HepG2 (cell line): Measurements from ENCODE around the gene ETFB. TPM values are rescaled to one million over a fixed set of nuclear protein-coding genes. Genes with fewer than 3 reads are reported as not detected.

ENCODE experiments used
- ATAC-seq: fragments of 200-7000 bp; cut with Tn5 transposase; 3 replicates; pipeline ENCODE4 v1.9.1; 2020; ENCODE audit warnings: mild to moderate bottlenecking, moderate library complexity
- BruUV-seq: library from RNA; stranded (reverse); fragments of 400-500 nt; replicated peaks from 2 replicates; lab custom pipeline; 2021; lab: Mats Ljungman, UMichigan
- CTCF ChIA-PET: fragments of 300-600 bp; formaldehyde crosslinking; extraction: SDS; loops from one replicate; lab custom pipeline; 2021; ENCODE audit warnings: low total read pairs, inconsistent platforms, low intra/inter-chr PET ratio; lab: Yijun Ruan, JAX
- POLR2A ChIA-PET: fragments of 350-600 bp; sonication (Branson Sonifier 250); formaldehyde crosslinking; loops from one replicate; lab custom pipeline; 2020; ENCODE audit warnings: antibody characterized with exemption, inconsistent platforms; lab: Yijun Ruan, JAX
- DNase-seq: peaks from one replicate; pipeline ENCODE4 v3.0.0-alpha.2; 2015; ENCODE audit warnings: low spot score
- FAIRE-seq: peaks from 3 replicates; lab custom pipeline; 2011; peaks lifted over from hg19 to GRCh38; lab: Jason Lieb, UNC
- H2AFZ ChIP-seq: one replicate; pipeline ENCODE4 v1.6.1; 2011; ENCODE audit warnings: low read length, inconsistent platforms
- H3K27ac ChIP-seq: fragments of 300-600 bp; 3 replicates; pipeline ENCODE4 v1.8.0; 2011; ENCODE audit warnings: mixed run types, mild to moderate bottlenecking, mixed read lengths, low read length, inconsistent platforms; ENCODE audit not compliant: insufficient read depth; ENCODE audit errors: extremely low read length
- H3K27me3 ChIP-seq, 2 experiments: fragments of 200-600 bp in 1 of 2; 2 replicates in 1 of 2; 3 replicates in 1 of 2; pipeline versions ENCODE4 v1.6.0 to v1.8.0; 2011; ENCODE audit warnings: low read length in 2 of 2, mild to moderate bottlenecking in 2 of 2, moderate library complexity in 2 of 2, inconsistent platforms in 1 of 2; ENCODE audit not compliant: insufficient read depth in 2 of 2, control insufficient read depth in 1 of 2
- H3K36me3 ChIP-seq, 2 experiments: fragments of 200-600 bp in 1 of 2; replicated peaks in 1 of 2; 2 replicates in 1 of 2; 3 replicates in 1 of 2; pipeline versions ENCODE4 v1.5.1 to v1.8.0; 2011; ENCODE audit warnings: low read length in 2 of 2, inconsistent platforms in 1 of 2; ENCODE audit not compliant: insufficient read depth in 2 of 2, control insufficient read depth in 1 of 2
- H3K4me1 ChIP-seq: 2 replicates; pipeline ENCODE4 v1.5.1; 2012; ENCODE audit warnings: low read length, inconsistent platforms; ENCODE audit not compliant: insufficient read depth
- H3K4me2 ChIP-seq: 2 replicates; pipeline ENCODE4 v1.6.0; 2011; ENCODE audit warnings: low read depth, low read length, inconsistent platforms
- H3K4me3 ChIP-seq, 3 experiments: fragments of 200-600 bp in 1 of 3; sonication (generic), shearing (Covaris generic) in 1 of 3; replicated peaks in 1 of 3; 2 replicates each; pipeline ENCODE4 v1.5.1; 2011 to 2016; ENCODE audit warnings: low read length in 3 of 3, inconsistent platforms in 2 of 3, low read depth in 2 of 3, mild to moderate bottlenecking in 2 of 3, control low read depth in 1 of 3, mixed read lengths in 1 of 3; ENCODE audit not compliant: insufficient read depth in 1 of 3
- H3K79me2 ChIP-seq: one replicate; pipeline ENCODE4 v1.6.1; 2011; ENCODE audit warnings: low read length, inconsistent platforms; ENCODE audit not compliant: insufficient read depth
- H3K9ac ChIP-seq: 2 replicates; pipeline ENCODE4 v1.6.0; 2011; ENCODE audit warnings: mild to moderate bottlenecking, low read depth, low read length, inconsistent platforms; ENCODE audit not compliant: insufficient read depth
- H3K9me3 ChIP-seq: 2 replicates; pipeline ENCODE4 v1.5.1; 2012; ENCODE audit warnings: mild to moderate bottlenecking, low read length
- H4K20me1 ChIP-seq: 2 replicates; pipeline ENCODE4 v1.6.0; 2011; ENCODE audit warnings: inconsistent platforms, mild to moderate bottlenecking, low read length, moderate library complexity; ENCODE audit not compliant: insufficient read depth
- ARID4A ChIP-seq: sonication (generic); formaldehyde crosslinking; IDR thresholded peaks from 2 replicates; pipeline ENCODE4 v1.5.0; 2020; ENCODE audit warnings: mild to moderate bottlenecking, missing genetic modification reagents, borderline replicate concordance
- ATRX ChIP-seq: sonication (generic); formaldehyde crosslinking; IDR thresholded peaks from 2 replicates; pipeline ENCODE4 v1.4.0; 2020; ENCODE audit warnings: missing genetic modification reagents, borderline replicate concordance
- BATF2 ChIP-seq: sonication (generic); formaldehyde crosslinking; IDR thresholded peaks from 2 replicates; pipeline ENCODE4 v1.8.0; 2022; ENCODE audit warnings: mild to moderate bottlenecking, missing genetic modification reagents, moderate library complexity
- CBFB ChIP-seq: sonication (generic); formaldehyde crosslinking; IDR thresholded peaks from 2 replicates; pipeline ENCODE4 v1.4.0; 2020; ENCODE audit warnings: missing genetic modification reagents
- HMG20B ChIP-seq: conservative IDR thresholded peaks from 2 replicates; pipeline ENCODE4 v1.6.1; 2016; ENCODE audit warnings: missing genetic modification reagents, missing compliant biosample characterization
- NFE2 ChIP-seq: sonication (generic); formaldehyde crosslinking; IDR thresholded peaks from 2 replicates; pipeline ENCODE4 v1.4.0; 2020; ENCODE audit warnings: missing genetic modification reagents
- PHF21A ChIP-seq: sonication (generic); formaldehyde crosslinking; IDR thresholded peaks from 2 replicates; pipeline ENCODE4 v1.5.0; 2020; ENCODE audit warnings: mild to moderate bottlenecking, missing genetic modification reagents
- RBFOX2 ChIP-seq: fragments of 200-400 bp; formaldehyde crosslinking; IDR thresholded peaks from 2 replicates; pipeline ENCODE4 v1.6.1; 2017; ENCODE audit warnings: low read depth, mild to moderate bottlenecking, low read length
- SAP130 ChIP-seq: IDR thresholded peaks from 2 replicates; pipeline ENCODE4 v1.6.1; 2016; ENCODE audit warnings: low read depth
- SMAD9 ChIP-seq: sonication (generic); formaldehyde crosslinking; IDR thresholded peaks from 2 replicates; pipeline ENCODE4 v1.5.1; 2020; ENCODE audit warnings: mild to moderate bottlenecking, missing genetic modification reagents
- THAP7 ChIP-seq: sonication (generic); formaldehyde crosslinking; IDR thresholded peaks from 2 replicates; pipeline ENCODE4 v1.8.1; 2023; ENCODE audit warnings: mild to moderate bottlenecking, missing genetic modification reagents
- ZBTB7A ChIP-seq: sonication (generic); formaldehyde crosslinking; IDR thresholded peaks from 2 replicates; pipeline ENCODE4 v1.8.0; 2022; ENCODE audit warnings: mild to moderate bottlenecking, missing genetic modification reagents
- ZNF510 ChIP-seq: sonication (generic); formaldehyde crosslinking; IDR thresholded peaks from 2 replicates; pipeline ENCODE4 v1.4.0; 2020; ENCODE audit warnings: low read depth, mild to moderate bottlenecking, missing genetic modification reagents
- ZNF768 ChIP-seq: sonication (generic); formaldehyde crosslinking; IDR thresholded peaks from 2 replicates; pipeline ENCODE4 v1.4.0; 2020; ENCODE audit warnings: missing genetic modification reagents
- ZSCAN22 ChIP-seq: sonication (generic); formaldehyde crosslinking; IDR thresholded peaks from 2 replicates; pipeline ENCODE4 v1.4.0; 2020; ENCODE audit warnings: mild to moderate bottlenecking, missing genetic modification reagents
- ZZZ3 ChIP-seq: sonication (generic); formaldehyde crosslinking; IDR thresholded peaks from 2 replicates; pipeline ENCODE4 v1.4.0; 2020; ENCODE audit warnings: missing genetic modification reagents, mild to moderate bottlenecking, borderline replicate concordance
- WGBS: methylation state at CpG from one replicate; pipeline ENCODE4 v1.1.6; 2017; ENCODE audit warnings: low lambda C conversion rate; 5-methylcytosine and 5-hydroxymethylcytosine counted together
- in situ Hi-C: cut with HindIII; loops from 2 replicates; pipeline ENCODE4 v1.10.0; 2017; ENCODE audit warnings: low pct_unique_long_range_greater_than_20kb; ENCODE audit not compliant: extremely low pct_ligation_motif_present
- intact Hi-C: fragments of 100-400 bp; cut with micrococcal nuclease; formaldehyde crosslinking; loops from one replicate; pipeline ENCODE4 v1.10.0; 2022; ENCODE audit not compliant: unreplicated experiment
- polyA plus RNA-seq, 8 experiments: library from polyadenylated mRNA; depleted of rRNA in 3 of 8; stranded (reverse) in 7 of 8; unstranded in 1 of 8; fragments of >200 nt; fragmentation: Illumina TruSeq in 4 of 8; extraction: Trizol in 4 of 8; gene quantifications; 2 replicates each; pipeline versions ENCODE4 v1.2.1 to v1.2.3, GENCODE V29; 2011 to 2016; ENCODE audit warnings: low read depth in 4 of 8, missing spikeins in 1 of 8, mixed read lengths in 1 of 8; ENCODE audit not compliant: insufficient read depth in 1 of 8
- total RNA-seq, 5 experiments: library from RNA; depleted of rRNA; stranded (reverse); fragments of >200 nt; fragmentation: Illumina TruSeq; extraction: Trizol; gene quantifications; 2 replicates each; pipeline ENCODE4 v1.2.3, GENCODE V29; 2016; ENCODE audit warnings: low read depth in 1 of 5

Gene ETFB
- total and polyA plus RNA-seq, 2 of the 13 experiments (the other 11 are each of a cell fraction or from before 2014, with no cell fraction given): 678 to 1,314 TPM

- 0 out of 2 replicates have a peak, but pooled peaks have one; percentile 80 for TF ChIP-seq SMAD9 (CRISPR knock-in tag)
- TF ChIP-seq CBFB (CRISPR knock-in tag): no peak
- no peak for TF ChIP-seq NFE2 (CRISPR knock-in tag)
- no peak for TF ChIP-seq ZZZ3 (CRISPR knock-in tag)
- no peak for TF ChIP-seq THAP7
- peak; percentile 57; the same call in 1 of the 2 replicates for TF ChIP-seq ZNF768
- TF ChIP-seq SAP130 (CRISPR knock-in tag): 0 out of 2 replicates have a peak, but pooled peaks have one; percentile 21
- no peak for TF ChIP-seq ZBTB7A
- TF ChIP-seq HMG20B (CRISPR knock-in tag): no peak
- 0 out of 2 replicates have a peak, but pooled peaks have one; percentile 31 for TF ChIP-seq ZNF510 (CRISPR knock-in tag)
- no peak for TF ChIP-seq BATF2 (CRISPR knock-in tag)
Measured at GRCh38 chr19:51352783-51353360, 13.3 kb downstream of the ETFB start (continued).

- Histone ChIP-seq H2AFZ (no peak overlapping the region), H3K9me3 (no peaks in the 10 kb centered on the region), H4K20me1 (peaks cover 18% of the 10 kb centered on the region), H3K4me1 (peaks cover 86% of the 10 kb centered on the region), H3K4me2 (peak overlapping the region; percentile 100), H3K79me2 (peaks cover 64% of the 10 kb centered on the region), H3K27me3 (no peaks in the 10 kb centered on the region; a peak in 1 of 5 replicates), H3K9ac (peak overlapping the region; percentile 99), H3K27ac (peak overlapping the region; percentile 79), H3K4me3 (peak overlapping the region; percentile 56 to 82 (median 72)), H3K36me3 (peaks cover 21 to 44% of the 10 kb centered on the region in 2 experiments)
- ChIA-PET CTCF (no interaction called here), POLR2A (interaction anchor here (0.6 to 7.2 kb wide), 10 partner anchors 10 to 77 kb away, joined by 3 to 259 read pairs (median 8); partner anchors contain the start of genes ETFB, NKG7 and VSIG10L)
- BruUV-seq: no TSS peak
- DNase-seq (no peak), ATAC-seq (no peak), FAIRE-seq (no peak)
- in situ Hi-C loops (no loop called here), intact Hi-C loops (no loop called here)
- WGBS: 36% methylated on average over 4 of the region's 11 CpGs
- TF ChIP-seq THAP7 (0 out of 2 replicates have a peak, but pooled peaks have one; percentile 48), ZSCAN22 (CRISPR knock-in tag) (no peak), RBFOX2 (peak; percentile 88), ARID4A (CRISPR knock-in tag) (0 out of 2 replicates have a peak, but pooled peaks have one; percentile 28), PHF21A (CRISPR knock-in tag) (peak; percentile 47; the same call in 1 of the 2 replicates), ATRX (CRISPR knock-in tag) (no peak)
Measured at GRCh38 chr19:51351266-51351990, 14.8 kb downstream of the ETFB start.
